Left ventricle myocardium inferior (tissue), 1 donor: Measurements from ENCODE around the gene DHRS7C. TPM values are rescaled to one million over a fixed set of nuclear protein-coding genes. Genes with fewer than 3 reads are reported as not detected.

Experiments used
- DNase-seq: peaks from one replicate; pipeline ENCODE4 v3.0.0-alpha.2; 2020
- H3K27ac ChIP-seq: fragments of 200-600 bp; replicated peaks from 2 replicates; pipeline ENCODE4 v1.8.0; 2021
- H3K27me3 ChIP-seq: fragments of 200-600 bp; 2 replicates; pipeline ENCODE4 v1.8.0; 2021; ENCODE audit warnings: low read depth
- H3K36me3 ChIP-seq: fragments of 200-600 bp; 2 replicates; pipeline ENCODE4 v1.8.0; 2021
- H3K4me1 ChIP-seq: fragments of 200-600 bp; 2 replicates; pipeline ENCODE4 v1.8.0; 2021
- H3K4me3 ChIP-seq: fragments of 200-600 bp; 2 replicates; pipeline ENCODE4 v1.8.0; 2021; ENCODE audit warnings: mild to moderate bottlenecking, moderate library complexity
- H3K9me3 ChIP-seq: fragments of 200-600 bp; replicated peaks from 2 replicates; pipeline ENCODE4 v1.8.0; 2021
- CTCF ChIP-seq: fragments of 200-600 bp; IDR thresholded peaks from 2 replicates; pipeline ENCODE4 v1.8.0; 2021; ENCODE audit warnings: antibody characterized with exemption, mild to moderate bottlenecking, borderline replicate concordance
- intact Hi-C: fragments of 100-400 bp; cut with micrococcal nuclease; formaldehyde crosslinking; loops from one replicate; pipeline ENCODE4 v1.11.0; 2022
- total RNA-seq: library from RNA; stranded (reverse); fragmentation: NEBNext Ultra II Directional; extraction: Animal tissue kit (Norgen Biotek cat#: 25700); gene quantifications from one replicate; pipeline ENCODE4 v1.2.1, GENCODE V29; 2021
- donor health status: DM: no; HTN: yes; CAD: no; lungs with severe emphysema.

Gene DHRS7C
- total RNA-seq, 1 donor from 2014 or later = 3.1 TPM

- no peak for DNase-seq
- H3K4me3 ChIP-seq = no peak overlapping the region
- intact Hi-C loops = no loop called here
- no peak overlapping the region for H3K27ac ChIP-seq
- peaks cover 28% of the 10 kb centered on the region for H3K4me1 ChIP-seq
- H3K27me3 ChIP-seq = peaks cover 12% of the 10 kb centered on the region
- H3K9me3 ChIP-seq = no peaks in the 10 kb centered on the region
- no peak for TF ChIP-seq CTCF
- H3K36me3 ChIP-seq = no peaks in the 10 kb centered on the region
Observed at GRCh38 chr17:9798724-9799123, 7.3 kb upstream of the DHRS7C start.

- Histone ChIP-seq H3K9me3 (no peaks in the 10 kb centered on the region), H3K4me1 (peaks cover 28% of the 10 kb centered on the region), H3K27ac (no peak overlapping the region), H3K27me3 (peaks cover 12% of the 10 kb centered on the region), H3K4me3 (no peak overlapping the region), H3K36me3 (no peaks in the 10 kb centered on the region)
- DNase-seq = no peak
- intact Hi-C loops = no loop called here
- TF ChIP-seq CTCF = no peak
Observed at GRCh38 chr17:9798008-9798407, 6.6 kb upstream of the DHRS7C start.

GRCh38 chr17:9792181-9792840, 919 bp upstream of the DHRS7C start:
- TF ChIP-seq CTCF = no peak
- no peaks in the 10 kb centered on the region for H3K36me3 ChIP-seq
- H3K9me3 ChIP-seq = no peaks in the 10 kb centered on the region
- intact Hi-C loops = no loop called here
- peaks cover 24% of the 10 kb centered on the region for H3K4me1 ChIP-seq
- H3K4me3 ChIP-seq = no peak overlapping the region
- H3K27ac ChIP-seq = peak overlapping the region; percentile 88
- no peak for DNase-seq
- no peaks in the 10 kb centered on the region for H3K27me3 ChIP-seq

GRCh38 chr17:9790316-9790715, 1.1 kb downstream of the DHRS7C start:
- Histone ChIP-seq H3K4me1 (peaks cover 24% of the 10 kb centered on the region), H3K27me3 (no peaks in the 10 kb centered on the region), H3K4me3 (peak overlapping the region; percentile 62), H3K36me3 (no peaks in the 10 kb centered on the region), H3K27ac (peak overlapping the region; percentile 88), H3K9me3 (no peaks in the 10 kb centered on the region)
- TF ChIP-seq CTCF = no peak
- no peak for DNase-seq
- intact Hi-C loops = no loop called here

- DNase-seq = no peak
- peaks cover 24% of the 10 kb centered on the region for H3K4me1 ChIP-seq
- no peaks in the 10 kb centered on the region for H3K36me3 ChIP-seq
- H3K4me3 ChIP-seq = peak overlapping the region; percentile 62
- no peaks in the 10 kb centered on the region for H3K9me3 ChIP-seq
- intact Hi-C loops = no loop called here
- H3K27me3 ChIP-seq = no peaks in the 10 kb centered on the region
- no peak overlapping the region for H3K27ac ChIP-seq
- no peak for TF ChIP-seq CTCF
Observed at GRCh38 chr17:9788601-9789000, 2.8 kb downstream of the DHRS7C start.
